GM12801 (cell line): ENCODE data around the gene RD3L.

Experiments used
- CTCF ChIP-seq: IDR thresholded peaks from one replicate; pipeline ENCODE4 v1.5.1; 2011; ENCODE audit warnings: control low read depth; ENCODE audit not compliant: insufficient read length; ENCODE audit errors: extremely low read depth

Gene RD3L

GRCh38 chr14:103961928-103962578, 19.7 kb upstream of the RD3L start:
- no peak for TF ChIP-seq CTCF

- TF ChIP-seq CTCF: no peak
These were observed 18.2 kb upstream of the RD3L start for GRCh38 chr14:103960457-103961055.

GRCh38 chr14:103949131-103949790, 6.9 kb upstream of the RD3L start:
- no peak for TF ChIP-seq CTCF

- no peak for TF ChIP-seq CTCF
These were observed 6.1 kb upstream of the RD3L start for GRCh38 chr14:103948442-103948841.

- no peak for TF ChIP-seq CTCF
These were observed 4.6 kb upstream of the RD3L start for GRCh38 chr14:103946975-103947374.

- TF ChIP-seq CTCF: no peak
These were observed 1.3 kb upstream of the RD3L start for GRCh38 chr14:103943673-103944072.

- TF ChIP-seq CTCF: no peak
These were observed 867 bp downstream of the RD3L start for GRCh38 chr14:103941462-103941861.
